Measurements from ENCODE around the gene XBP1.
A peak's percentile ranks its signal among the peaks of the same experiment; 100 is the strongest.
"Not testable (repeated sequence)": the region's sequence is repeated elsewhere in the genome, so short reads cannot be mapped to it uniquely, and the experiment has no call there.

Gene XBP1

DNA sequence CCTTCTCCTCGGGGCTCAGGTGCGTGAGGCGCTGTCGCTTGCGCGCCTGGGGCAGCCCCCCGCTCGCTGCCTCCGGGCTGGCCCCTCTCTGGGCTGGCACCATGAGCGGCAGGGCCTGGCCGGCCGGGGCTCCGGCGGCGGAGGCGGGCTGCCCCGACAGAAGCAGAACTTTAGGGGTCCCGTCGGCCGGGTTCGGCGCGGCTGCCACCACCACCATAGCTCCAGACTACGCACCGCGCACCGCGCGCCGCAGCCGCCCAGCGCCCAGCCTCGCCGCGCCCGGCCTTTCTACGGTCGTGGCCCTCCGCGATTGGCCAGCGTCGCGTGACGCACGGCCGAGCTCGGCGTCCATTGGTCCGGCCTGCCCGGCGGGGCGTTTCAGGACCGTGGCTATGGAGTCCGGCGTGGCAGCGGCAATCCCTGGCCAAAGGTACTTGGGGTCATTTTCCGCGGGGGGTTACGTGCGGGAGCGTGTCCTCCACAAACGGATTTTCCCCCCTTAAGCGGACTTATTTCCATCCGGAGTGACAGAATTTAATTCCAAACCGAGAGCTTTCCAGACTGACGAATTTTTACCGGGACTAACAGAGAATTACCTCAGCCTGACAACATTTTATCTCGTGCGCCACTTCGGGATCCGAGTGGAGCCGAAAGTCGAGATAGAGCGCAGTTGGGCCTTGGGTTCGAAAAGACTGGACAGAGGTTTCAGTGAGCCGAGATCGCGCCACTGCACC, at the start of gene XBP1:
Gene XBP1 (minus strand): TSS at position 262 of the 734 bp plus-strand sequence.
- DNase-seq (ENCODE audit: low read depth): peak; percentile 90

DNA sequence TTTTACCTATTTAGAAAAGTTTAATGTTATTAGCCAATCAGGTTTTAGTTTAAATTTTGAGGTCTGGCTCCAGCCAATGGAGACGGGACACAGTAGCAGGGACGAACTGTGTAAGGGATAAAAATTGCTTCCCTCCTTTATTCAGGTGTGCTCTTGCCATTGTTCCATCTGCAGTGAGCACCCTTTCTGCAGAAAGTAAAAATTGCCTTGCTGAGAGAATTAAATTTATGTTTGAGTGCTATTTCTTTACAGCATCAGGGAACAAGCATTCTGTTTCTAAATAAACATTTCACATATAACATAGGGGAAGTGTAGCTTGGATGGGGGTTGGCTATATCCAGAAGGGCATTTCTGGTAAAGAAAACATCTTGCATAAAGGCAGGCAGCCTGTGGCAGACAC, 46.6 kb upstream of the XBP1 start:
- DNase-seq (ENCODE audit: low read depth): no peak

DNA sequence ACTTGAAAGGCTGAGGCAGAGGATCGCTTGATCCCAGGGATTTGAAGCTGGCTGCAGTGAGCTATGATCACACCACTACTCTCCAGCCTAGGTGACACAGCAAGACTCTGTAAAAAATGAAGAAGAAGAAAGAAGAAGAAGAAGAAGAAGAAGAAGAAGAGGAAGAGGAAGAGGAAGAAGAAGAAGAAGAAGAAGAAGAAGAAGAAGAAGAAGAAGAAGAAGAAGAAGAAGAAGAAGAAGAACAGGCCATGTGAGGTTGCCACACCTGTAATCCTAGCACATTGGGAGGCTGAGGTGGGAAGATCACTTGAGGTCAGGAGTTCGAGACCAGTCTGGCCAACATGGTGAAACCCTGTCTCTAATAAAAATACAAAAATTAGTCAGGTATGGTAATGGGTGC, 43.9 kb upstream of the XBP1 start:
- not testable (repeated sequence) for DNase-seq (ENCODE audit: low read depth)

DNA sequence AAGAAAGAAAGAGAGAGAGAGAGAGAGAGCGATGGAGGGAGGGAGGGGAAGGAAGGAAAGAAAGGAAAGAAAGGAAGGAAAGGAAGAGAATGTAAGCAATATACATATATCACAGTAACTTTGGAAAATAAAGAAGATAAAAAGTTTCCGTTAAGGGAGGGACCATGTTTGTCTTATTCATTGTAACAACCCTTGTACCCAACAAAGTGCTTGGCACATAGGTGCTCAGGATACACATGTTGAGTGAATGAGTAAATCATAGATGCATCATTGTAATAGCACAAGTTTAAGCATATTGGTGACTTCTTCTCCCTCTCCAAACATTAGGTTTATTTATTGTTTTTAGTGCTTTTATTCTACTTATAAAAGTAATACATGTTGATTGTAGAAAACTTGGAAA, 43.3 kb upstream of the XBP1 start:
- DNase-seq (ENCODE audit: low read depth): no peak

DNA sequence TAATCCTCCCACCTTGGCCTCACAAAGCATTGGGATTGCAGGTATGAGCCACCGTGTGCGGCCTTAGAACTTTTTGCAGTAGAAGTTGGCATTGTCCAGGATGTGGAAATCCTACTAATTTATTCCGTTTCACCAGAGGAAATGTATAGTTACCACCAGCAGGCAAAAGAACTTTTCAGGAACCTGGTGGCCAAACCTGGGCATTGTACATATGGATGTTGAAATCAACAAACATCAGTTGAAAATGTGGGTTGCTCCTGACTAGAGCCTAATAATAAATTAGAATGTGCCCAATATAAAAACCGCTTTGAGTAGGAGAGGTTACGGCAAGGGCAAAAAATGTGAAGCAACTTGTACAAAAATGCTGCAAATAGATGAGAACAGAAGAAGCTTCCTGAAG, 40.7 kb upstream of the XBP1 start:
- no peak for DNase-seq (ENCODE audit: low read depth)

DNA sequence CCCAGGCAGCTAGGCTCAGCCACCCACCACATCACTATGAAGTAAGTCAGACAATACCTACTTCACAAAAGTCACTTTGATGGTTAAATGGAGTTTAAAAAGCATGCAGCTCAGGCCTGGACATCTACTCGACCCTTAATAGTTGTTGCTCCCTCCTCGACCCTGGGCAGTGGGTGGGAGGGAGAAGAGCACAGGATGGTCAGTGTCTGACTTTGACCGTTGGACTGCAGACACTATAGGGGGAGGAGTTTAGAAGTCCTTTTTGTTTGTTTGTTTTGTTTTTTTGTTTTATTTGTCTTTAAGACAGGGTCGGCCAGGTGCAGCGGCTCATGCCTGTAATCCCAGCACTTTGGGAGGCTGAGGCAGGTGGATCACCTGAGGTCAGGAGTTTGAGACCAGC, 38.6 kb upstream of the XBP1 start:
- no peak for DNase-seq (ENCODE audit: low read depth)

DNA sequence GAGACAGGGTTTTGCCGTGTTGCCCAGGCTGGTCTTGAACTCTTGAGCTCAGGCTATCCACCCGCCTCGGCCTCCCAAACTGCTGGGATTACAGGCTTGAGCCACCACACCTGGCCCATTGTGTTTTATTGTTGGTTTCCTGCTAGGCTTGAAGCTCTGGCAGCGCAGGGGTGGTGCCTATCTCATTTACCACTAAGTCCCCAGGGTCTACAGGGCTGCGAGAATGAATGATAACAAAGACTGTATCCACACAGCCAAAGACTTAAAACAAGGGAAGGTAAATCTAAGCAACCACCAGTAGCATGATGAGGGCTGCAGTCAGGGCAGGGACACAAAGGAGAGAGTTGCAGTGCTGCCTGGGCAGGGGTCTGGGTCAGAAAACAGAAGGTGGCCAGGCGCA, 37.3 kb upstream of the XBP1 start:
- no peak for DNase-seq (ENCODE audit: low read depth)

DNA sequence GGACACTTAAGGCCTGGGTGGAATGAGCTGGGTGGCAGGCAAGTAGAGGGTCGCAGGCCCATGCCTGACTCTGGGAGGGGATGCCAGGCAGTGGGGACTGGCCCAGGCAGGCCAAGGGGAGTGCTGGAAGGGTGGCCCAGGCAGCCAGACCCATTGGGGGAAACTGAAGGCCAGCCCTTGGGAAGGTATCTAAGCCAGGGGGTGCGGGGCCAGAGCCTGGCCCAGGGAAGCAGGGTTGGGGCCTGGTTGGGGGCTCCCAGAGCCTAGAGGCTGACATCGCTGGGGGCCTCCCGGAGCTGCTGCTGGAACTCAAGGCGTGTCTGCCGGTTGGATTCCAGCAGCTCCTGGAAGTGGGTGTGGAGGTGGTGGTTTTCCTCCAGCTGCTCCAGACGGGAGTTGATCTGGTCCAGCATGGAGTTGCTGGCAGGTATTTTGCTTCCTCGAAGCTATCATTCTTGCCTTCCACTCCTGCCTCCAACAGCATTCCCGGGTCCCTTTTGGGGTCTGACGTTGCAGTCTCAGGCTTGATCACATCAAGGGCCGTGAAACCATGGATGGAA, 35.3 kb upstream of the XBP1 start:
- DNase-seq (ENCODE audit: low read depth): no peak

DNA sequence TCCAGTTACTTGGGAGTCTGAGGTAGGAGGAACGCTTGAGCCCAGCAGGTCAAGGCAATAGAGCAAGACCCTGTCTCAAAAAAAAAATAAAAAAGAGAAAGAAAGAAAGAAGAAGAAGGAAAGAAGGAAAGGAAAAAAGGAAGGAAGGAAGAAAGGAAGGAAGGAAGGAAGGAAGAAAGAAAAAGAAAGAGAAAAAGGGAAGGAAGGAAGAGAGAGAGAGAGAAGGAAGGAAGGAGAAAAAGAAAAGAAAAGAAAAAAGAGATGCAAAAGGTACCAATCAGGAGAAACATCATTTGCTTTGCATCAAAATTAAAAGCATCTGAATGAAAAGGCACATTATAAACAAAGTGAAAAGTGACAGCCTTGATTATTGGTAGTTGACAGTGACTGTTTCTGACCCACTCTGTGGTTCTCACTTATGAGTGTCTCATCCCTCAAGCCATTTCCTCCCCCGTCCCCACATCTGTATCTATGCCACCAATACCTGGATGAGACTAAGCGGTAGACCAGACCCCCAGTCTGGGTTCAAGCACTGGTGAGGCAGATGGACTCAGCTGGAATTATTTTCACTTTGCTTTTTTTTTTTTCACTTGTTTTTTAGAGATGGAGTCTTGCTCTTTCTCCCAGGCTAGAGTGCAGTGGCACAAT, 33.0 kb upstream of the XBP1 start:
- no peak for DNase-seq (ENCODE audit: low read depth)

DNA sequence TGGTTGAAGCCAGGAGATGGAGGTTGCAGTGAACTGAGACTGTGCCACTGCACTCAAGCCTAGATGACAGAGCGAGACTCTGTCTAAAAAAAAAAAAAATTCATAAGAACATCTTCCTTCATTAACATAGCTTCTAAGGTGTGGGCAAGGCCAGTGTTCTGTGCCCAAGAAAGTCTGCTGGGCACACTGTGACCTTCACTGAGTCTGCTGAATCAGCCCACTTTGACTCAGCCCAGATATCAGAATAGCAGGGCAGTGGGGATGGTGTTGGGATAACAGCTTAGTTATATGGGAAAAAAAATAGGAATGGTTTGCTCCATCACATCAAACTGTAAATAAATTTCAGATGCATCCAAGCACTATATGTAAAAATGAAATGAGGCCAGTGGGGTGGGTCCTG, 32.4 kb upstream of the XBP1 start:
- DNase-seq (ENCODE audit: low read depth): no peak

DNA sequence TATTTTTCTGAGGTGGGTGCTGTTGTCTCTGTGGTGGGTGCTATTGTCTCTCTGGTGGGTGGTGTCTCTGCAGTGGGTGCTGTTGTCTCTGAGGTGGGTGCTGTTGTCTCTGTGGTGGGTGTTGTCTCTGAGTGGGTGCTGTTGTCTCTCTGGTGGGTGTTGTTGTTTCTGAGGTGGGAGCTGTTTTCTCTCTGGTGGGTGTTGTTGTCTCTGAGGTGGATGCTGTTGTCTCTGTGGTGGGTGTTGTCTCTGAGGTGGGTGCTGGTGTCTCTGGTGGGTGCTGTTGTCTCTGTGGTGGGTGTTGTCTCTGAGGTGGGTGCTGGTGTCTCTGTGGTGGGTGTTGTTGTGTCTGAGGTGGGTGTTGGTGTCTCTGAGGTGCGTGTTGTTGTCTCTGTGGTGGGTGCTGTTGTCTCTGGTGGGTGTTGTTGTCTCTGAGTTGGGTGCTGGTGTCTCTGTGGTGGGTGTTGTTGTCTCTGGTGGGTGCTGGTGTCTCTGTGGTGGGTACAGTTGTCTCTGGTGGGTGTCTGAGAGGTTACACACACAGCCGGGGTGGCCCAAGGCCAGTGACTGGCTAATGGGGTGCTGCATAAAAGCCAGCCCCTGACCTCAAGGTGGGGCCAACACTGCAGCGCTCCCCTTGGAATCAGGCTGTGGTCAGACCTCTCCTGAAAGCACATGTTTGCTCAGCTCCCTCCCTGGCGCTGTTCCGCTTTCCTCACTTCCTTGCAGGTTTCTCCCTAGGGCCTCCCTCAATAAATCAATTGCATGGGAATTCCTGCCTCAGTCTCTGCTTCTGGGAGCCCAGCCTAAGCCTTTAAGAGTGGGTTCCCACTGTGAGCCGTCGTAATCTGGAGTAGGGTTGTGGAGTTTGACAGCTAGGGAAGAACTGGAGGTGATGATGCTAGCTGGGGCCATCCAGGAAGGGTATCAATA, 31.0 kb upstream of the XBP1 start:
- no peak for DNase-seq (ENCODE audit: low read depth)

DNA sequence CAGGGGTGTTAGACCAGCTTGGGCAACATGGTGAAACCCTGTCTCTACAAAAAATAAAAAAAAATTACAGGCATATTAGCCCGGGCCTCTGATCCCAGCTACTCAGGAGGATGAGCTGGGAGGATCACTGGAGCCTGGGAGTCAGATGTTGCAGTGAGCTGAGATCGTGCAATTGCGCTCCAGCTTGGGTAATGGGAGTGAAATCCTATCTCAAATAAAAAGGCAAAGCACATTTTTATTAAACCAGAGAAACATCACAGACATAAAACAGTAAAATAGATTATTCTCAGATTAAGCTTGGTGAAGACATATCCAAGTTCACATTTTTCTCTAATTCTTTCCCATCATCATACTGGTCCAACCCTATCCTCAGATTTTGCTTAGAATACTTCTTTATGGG, 30.1 kb upstream of the XBP1 start:
- no peak for DNase-seq (ENCODE audit: low read depth)

DNA sequence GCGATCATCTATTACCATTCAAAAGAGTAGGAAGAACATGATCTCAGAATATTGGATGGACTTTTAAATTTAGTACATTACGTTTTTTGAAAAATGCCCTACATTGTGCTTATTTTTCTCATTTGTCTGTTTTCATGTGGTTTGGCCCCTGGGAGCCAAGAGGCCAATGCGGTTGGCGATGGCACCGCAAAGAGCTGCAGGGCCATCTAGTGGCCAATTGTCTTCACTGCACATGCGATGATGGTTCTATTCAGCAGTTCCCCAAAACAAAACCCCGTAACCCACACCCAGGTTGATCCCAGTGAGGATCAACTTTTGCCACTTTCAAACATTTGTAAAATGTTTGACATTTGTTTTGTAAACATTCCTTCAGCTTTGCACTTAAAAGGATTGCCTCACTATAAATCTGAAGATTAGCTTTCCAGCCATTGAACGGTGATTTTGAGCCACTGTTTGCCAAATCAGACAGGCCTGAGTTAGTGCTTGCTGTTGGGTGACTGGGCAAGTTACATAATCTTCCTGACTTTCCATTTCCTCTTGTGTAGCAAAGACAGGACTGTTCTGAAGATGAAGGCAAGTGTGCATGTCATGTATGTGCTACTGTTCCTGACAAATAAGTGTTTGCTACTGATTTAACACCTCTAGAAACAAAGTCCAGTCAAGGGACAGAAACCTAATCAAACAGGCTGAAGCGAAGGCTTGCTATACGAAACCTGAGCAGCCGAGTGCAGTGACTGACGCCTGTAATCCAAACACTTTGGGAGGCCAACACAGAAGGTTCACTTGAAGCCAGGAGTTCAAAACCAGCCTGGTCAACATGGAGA, 29.2 kb upstream of the XBP1 start:
- DNase-seq (ENCODE audit: low read depth): peak; percentile 65

DNA sequence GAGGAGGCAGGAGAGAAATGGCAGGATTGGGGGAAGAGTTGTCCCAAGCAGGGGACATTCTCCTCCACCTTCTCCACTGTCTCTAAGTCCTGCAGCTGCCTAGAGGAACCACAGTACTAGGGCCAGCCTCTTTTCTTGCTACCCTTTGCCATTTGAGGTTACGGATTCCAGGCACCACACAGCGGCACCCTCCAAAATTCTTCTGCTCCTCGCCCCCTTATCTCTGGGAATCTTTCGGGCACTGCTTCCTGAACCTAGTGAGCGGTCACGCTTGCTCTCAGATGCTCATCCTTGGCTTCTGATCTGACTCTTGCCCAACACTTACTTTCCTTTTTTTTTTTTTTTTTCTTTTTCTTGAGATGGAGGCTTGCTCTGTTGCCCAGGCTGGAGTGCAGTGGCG, 26.6 kb upstream of the XBP1 start:
- no peak for DNase-seq (ENCODE audit: low read depth)

DNA sequence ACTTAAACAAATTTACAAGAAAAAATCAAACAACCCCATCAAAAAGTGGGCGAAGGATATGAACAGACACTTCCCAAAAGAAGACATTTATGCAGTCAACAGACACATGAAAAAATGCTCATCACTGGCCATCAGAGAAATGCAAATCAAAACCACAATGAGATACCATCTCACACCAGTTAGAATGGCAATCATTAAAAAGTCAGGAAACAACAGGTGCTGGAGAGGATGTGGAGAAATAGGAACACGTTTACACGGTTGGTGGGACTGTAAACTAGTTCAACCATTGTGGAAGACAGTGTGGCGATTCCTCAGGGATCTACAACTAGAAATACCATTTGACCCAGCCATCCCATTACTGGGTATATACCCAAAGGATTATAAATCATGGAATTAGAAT, 26.1 kb upstream of the XBP1 start:
- DNase-seq (ENCODE audit: low read depth): not testable (repeated sequence)

DNA sequence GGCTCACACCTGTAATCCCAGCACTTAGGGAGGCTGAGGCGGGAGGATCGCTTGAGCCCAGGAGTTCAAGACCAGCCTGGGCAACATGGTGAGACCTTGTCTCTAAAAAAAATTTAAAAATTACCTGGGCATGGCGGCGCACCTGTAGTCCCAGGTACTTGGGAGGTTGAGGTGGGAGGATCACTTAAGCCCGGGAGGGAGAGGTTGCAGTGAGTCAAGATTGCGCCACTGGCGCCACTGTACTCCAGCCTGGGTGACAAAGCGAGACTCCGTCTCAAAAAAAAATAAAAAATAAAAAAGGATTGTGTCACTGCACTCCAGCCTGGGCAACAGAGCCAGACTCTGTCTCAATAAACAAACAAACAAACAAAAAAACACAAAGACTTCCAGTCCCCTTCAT, 24.1 kb upstream of the XBP1 start:
- not testable (repeated sequence) for DNase-seq (ENCODE audit: low read depth)

DNA sequence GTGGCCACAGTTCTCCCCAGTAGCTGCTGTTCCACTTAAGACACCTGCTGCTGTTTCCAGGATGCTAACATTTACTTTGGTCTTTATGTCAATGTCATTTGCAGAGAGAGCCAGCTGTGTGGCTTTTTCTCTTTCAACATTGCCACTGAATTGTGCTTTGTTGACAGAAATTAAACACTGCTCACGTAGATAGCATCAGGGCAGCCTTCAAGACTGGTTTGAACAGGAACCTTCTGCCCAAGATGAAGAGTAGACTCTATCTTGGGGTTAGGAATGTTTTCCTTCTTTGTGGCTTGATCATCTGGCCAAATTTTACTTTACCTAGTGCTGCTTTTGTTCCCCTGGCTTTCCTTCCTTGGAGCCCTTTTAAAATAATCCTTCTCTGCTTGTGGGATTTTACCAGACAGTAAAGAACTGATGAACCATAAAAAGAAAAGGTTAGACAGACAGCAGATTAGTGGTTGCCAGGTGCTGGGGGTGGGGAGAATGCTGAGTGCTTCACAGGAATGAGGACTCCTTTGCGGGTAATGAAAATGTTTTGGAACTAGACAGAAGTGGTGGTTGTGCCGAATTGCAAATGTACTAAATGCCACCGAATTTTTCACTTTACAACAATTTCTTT, 22.7 kb upstream of the XBP1 start:
- DNase-seq (ENCODE audit: low read depth): no peak

DNA sequence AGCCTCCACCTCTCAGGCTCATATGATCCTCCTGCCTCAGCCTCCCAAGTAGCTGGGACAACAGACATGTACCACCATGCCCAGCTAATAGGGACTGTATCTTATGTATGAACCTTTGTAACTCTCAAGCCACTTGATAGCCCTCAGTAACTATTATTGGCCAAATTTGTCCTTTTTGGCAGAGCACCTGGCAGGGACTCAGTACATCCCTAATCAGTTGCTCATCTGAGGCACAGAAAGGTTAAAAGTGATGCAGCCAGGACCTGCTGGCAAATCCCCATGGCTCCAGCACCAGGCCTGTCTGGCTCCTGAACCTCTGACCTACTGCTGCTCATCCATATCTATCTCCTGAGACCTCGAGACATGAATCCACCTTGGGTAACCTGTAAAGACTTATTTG, 21.1 kb upstream of the XBP1 start:
- no peak for DNase-seq (ENCODE audit: low read depth)

DNA sequence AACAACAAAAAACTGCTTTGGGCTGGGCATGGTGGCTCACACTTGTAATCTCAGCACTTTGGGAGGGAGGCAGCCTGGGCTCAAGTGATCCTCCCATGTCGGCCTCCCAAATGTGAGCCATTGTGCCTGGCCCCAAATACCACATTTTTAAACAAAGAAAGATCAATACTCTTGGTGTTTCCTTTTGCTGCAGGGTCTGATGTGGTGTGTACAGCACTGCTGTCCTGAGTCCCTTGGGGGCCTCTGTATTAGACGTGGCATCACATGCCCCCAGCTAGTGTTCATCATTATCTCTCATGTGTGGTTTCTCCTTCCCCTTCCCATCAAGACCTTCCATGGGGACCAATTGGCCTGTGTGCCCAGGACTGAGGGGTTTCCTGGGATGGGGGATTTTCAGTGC, 20.5 kb upstream of the XBP1 start:
- no peak for DNase-seq (ENCODE audit: low read depth)

DNA sequence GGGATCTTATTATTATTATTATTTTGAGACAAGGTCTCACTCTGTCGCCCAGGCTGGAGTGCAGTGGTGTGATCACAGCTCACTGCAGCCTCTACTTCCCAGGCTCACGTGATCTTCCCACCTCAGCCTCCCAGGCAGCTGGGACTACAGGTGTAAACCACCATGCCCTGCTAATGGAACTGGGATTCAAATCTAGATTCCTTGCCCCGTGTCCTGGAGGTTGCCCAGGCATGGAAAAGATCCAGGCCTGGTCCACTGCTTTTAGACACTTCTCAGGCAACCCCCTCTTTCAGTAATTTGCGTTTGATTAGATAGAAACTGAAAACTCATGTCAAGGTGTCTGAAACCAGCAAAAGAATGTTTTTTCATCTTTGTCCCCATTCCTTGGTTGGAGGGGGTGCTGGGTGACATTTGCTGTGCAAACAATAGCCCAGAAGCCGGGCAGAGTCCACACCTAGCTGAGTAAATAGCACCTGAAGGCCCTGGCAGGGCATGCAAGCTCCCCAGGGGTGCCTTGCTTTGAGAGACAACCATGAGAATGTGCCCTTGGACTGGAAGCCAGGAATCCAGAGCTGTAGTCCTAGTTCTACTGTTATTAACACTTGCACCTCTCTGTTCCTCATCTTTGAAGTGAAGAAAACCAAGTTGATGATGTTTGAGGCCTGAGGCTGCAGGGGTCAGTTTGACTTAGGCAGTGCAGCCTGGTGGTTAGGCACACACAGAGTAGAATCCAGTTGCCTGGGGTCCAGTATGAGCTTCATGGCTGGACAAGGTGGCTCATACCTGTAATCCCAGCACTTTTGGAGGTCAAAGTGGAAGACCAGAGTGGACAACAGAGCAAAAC, 19.1 kb upstream of the XBP1 start:
- no peak for DNase-seq (ENCODE audit: low read depth)
